ENCODE measurements around the gene TMLHE.
"Not testable (repeated sequence)": the region's sequence is repeated elsewhere in the genome, so short reads cannot be mapped to it uniquely, and the experiment has no call there.

GRCh38 chrX:155477136-155477535, 135.6 kb downstream of the TMLHE start:
- TF ChIP-seq CTCF (IDR thresholded peaks at IDR 0.05); EZH2 (IDR thresholded peaks at IDR 0.05; ENCODE audit: borderline replicate concordance, insufficient read depth, low read depth, low read length, poor library complexity, severe bottlenecking): not testable (repeated sequence)
